Putamen (tissue), 1 donor: ENCODE data around the gene ETFBKMT.

Experiments
- DNase-seq: peaks from one replicate; pipeline ENCODE4 v3.0.0-alpha.2; 2016; ENCODE audit warnings: low spot score

Gene ETFBKMT

DNA sequence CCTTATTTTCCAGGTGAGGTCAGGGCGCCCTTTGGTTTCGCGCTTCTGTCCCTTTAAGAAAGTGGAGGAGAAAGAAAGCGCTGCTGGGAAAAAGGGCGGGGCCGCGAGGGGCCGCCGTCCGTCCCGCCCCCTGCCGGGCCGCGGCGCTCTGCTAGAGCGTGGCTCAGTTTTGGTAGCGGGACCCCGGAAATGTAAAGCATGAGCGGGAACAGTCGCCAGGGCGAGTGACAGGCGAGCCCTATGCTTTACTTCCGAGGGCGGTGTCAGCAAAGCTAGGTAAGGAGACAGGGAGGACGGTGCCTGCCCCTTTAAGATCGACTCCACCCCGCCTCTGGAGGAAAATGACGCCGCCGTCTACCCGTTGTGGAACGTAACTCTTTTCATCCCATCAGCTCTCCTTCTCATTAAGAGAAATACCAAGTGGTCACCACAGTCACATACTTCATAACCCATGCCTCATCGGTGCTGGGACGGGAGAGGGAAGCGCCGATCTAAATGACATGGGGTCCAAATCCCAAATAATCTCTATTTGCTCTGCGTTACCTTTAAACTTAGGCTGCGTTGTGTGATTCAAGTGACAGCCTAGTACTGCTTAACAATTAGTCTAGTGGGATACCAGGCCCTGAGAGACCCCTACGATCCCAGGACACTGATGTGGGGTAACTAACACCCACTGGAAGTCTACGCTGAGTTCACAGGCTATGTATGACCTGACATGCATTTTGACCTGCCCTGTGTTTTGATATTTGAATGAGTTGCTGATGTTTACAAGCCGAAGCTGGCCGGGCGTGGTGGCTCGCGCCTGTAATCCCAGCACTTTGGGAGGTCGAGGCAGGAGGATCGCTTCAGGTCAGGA lies at the start of gene ETFBKMT:
ETFBKMT (plus strand) TSS at position 602 of the 856 bp plus-strand sequence. CDS start 2,266 bp downstream, outside the sequence.
- DNase-seq: peak; percentile 92

- DNase-seq: no peak
Observed at GRCh38 chr12:31612819-31613218, 46.7 kb upstream of the ETFBKMT start.

DNA sequence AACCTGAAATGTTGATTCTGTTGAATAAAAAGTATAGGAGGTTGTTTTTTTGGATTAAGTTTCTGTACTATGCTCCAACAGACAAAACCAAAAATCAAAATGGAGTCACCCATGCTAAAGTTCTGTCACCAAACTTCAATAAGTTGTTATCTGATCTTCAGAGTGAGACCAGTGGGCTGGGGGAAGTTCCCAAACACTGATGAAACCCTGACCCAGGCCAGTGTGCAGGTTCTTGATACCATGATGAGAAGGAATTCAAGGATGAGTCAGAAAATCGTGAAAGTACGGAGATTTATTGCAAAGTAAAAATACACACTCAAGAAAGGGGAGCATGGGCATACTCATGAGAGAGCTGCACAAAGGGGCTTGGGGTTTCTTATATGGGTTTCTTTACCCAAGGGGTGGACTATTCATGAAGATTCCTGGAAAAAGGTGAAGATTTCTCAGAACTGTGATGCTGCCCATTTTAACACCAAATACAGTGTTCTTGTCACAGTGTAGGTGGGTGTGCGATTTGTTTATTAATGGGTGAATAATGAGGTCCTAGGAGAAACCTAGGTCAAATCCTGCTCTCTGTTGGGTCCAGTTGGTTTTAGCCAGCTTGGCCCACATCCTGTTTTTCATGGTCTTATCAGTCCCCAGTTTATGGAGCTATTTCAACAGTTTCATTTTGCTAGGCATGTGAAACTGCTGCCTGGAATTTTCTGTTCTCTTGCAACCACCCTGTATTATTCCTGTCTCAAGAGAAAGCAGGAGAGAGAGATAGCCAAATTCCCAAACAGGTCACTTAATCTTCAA lies 41.1 kb upstream of the ETFBKMT start:
- DNase-seq: no peak

DNA sequence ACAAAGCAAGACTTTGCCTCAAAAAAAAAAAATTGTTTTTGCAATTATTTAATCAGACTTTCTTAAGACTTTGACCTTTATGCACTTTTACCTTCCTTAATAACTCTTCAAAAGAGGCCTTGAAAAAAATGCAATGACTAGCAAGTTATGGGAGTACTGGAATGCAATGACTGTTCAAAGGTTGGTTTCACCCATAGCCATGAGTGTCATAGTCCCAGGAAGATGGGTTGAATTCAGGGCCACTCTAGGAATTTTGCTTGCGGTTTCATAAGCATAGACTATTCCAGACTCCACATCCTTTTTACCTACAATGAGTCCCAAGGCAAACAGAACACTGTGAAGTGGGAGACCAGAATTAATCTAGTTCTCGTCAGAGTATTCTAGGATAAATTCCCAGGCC lies 39.2 kb upstream of the ETFBKMT start:
- no peak for DNase-seq

- no peak for DNase-seq
Observed at GRCh38 chr12:31622038-31622437, 37.5 kb upstream of the ETFBKMT start.

GRCh38 chr12:31626270-31626995 lies 33.1 kb upstream of the ETFBKMT start:
- no peak for DNase-seq

GRCh38 chr12:31627456-31628054 lies 31.9 kb upstream of the ETFBKMT start:
- DNase-seq: no peak

GRCh38 chr12:31629756-31630732 lies 29.4 kb upstream of the ETFBKMT start:
- DNase-seq: no peak

- no peak for DNase-seq
Observed at GRCh38 chr12:31631023-31631724, 28.3 kb upstream of the ETFBKMT start.

- DNase-seq: no peak
Observed at GRCh38 chr12:31631809-31632208, 27.7 kb upstream of the ETFBKMT start.

DNA sequence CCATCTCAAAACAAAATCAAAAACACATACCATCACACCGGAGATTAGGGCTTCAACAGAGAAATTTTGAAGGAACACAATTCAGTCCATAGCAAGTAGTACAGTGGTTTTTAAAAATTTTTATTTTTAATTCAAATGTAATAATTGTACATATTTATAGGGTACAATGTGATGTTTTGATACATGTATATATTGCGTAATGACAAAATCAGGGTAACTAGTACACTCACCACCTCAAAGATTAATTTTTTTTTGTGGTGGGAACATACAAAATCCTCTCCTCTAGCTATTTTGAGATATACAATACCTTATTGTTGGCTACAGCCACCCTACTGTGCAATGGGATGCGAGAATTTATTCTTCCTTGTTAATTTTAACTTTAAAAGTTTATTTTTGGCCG lies 26.0 kb upstream of the ETFBKMT start:
- DNase-seq: no peak

- no peak for DNase-seq
Observed at GRCh38 chr12:31634620-31635019, 24.9 kb upstream of the ETFBKMT start.

DNA sequence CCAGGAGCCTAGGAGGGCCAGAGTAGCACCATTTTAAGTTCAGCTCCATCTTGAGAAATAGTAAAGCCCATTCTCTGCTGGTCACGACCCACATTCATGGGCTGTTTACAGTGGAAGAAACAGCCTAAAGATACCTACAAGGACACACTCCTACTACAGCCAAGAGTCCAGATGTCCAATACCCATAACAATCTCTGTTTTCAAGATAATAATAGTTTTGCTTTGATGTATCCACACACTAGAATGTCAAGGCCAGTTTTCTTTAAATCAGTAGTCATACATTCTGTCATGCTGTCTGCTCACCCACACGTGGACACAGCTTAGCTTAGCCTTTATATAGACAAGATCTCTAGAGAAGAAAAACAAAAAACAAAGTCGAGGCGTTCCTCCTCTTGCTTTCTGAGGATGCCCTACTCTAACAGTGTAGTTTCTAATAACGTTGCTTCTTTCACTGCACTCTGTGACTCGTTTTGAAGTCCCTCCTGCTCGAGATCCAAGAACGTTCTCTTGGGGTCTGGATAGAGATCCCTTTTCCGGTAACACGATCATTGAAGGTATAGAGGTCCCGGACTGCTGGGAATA lies 17.9 kb upstream of the ETFBKMT start:
- DNase-seq: no peak

- no peak for DNase-seq
Observed at GRCh38 chr12:31644536-31644935, 15.0 kb upstream of the ETFBKMT start.

GRCh38 chr12:31645924-31646323 lies 13.6 kb upstream of the ETFBKMT start:
- DNase-seq: no peak

GRCh38 chr12:31647086-31647491 lies 12.4 kb upstream of the ETFBKMT start:
- DNase-seq: no peak

- DNase-seq: no peak
Observed at GRCh38 chr12:31650918-31651317, 8.6 kb upstream of the ETFBKMT start.

DNA sequence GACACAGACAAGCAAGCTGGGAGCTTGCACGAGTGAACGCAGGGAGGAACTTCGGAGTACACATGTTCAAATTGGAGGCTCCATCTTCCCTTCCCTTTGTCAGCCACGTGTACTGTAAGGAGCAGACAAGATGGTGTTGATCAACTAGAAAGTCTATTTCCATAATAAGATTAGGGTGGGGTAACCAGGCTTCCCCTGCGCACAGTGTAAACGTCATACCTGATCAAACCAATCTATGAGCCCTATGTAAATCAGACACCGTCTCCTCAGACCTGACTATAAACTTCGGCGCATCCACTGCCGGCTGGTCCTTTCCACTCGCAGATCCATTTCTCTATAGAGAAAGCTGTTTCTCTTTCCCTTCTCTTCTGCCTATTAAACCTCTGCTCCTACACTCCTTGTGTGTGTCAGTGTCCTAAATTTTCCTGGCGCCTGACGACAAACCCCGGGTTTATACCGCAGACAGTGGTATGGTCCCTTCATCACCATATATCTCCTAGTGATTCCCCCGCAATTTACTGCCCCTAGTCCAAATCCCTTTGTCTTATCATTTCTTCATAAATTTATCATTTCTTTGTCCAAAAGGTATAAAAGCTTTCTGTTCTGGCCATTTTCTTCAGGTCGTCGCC lies 7.5 kb upstream of the ETFBKMT start:
- no peak for DNase-seq

- DNase-seq: no peak
Observed at GRCh38 chr12:31655208-31655607, 4.3 kb upstream of the ETFBKMT start.
